Testis (tissue), 2 donors: ENCODE measurements around the gene CMKLR1.

Experiments
- POLR2A ChIP-seq: fragments of 450-650 bp; IDR thresholded peaks from one replicate; pipeline ENCODE4 v1.6.1; 2017; ENCODE audit warnings: antibody characterized with exemption, mild to moderate bottlenecking, moderate library complexity
- TF ChIP-seq, protein P1 (sequence below), 3 experiments: fragments of 450-650 bp in 2 of 3; fragments of 200-600 bp in 1 of 3; sonication (generic) in 1 of 3; IDR thresholded peaks; one replicate each; pipeline ENCODE4 v1.5.1; 2016 to 2019; ENCODE audit warnings: antibody characterized with exemption in 3 of 3, mild to moderate bottlenecking in 2 of 3, moderate library complexity in 1 of 3

DNA sequence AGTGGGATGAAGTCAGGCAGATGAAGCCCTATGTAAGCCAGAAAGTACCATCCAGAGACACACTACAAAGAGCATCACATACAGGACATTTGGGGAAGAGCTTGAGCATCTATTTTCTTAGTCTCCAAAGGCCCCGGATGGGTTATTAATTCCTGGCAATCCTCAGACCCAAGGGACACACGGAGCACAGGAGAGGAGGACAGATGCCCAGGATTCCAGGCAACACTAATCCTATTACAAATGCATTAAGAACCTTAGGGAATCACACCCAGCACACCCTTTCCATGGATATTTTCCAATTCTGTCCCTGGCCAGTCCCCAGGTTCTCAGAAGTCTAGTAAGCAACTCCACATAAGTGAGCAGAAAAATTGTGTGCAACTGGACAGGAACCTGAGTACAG, 65.9 kb downstream of the CMKLR1 start:
- TF ChIP-seq, protein P1, sequence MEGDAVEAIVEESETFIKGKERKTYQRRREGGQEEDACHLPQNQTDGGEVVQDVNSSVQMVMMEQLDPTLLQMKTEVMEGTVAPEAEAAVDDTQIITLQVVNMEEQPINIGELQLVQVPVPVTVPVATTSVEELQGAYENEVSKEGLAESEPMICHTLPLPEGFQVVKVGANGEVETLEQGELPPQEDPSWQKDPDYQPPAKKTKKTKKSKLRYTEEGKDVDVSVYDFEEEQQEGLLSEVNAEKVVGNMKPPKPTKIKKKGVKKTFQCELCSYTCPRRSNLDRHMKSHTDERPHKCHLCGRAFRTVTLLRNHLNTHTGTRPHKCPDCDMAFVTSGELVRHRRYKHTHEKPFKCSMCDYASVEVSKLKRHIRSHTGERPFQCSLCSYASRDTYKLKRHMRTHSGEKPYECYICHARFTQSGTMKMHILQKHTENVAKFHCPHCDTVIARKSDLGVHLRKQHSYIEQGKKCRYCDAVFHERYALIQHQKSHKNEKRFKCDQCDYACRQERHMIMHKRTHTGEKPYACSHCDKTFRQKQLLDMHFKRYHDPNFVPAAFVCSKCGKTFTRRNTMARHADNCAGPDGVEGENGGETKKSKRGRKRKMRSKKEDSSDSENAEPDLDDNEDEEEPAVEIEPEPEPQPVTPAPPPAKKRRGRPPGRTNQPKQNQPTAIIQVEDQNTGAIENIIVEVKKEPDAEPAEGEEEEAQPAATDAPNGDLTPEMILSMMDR (IDR thresholded peaks at IDR 0.05) = no peak
- TF ChIP-seq POLR2A = no peak
